ENCODE data around the gene OLFM3. TPM values are rescaled to one million over a fixed set of nuclear protein-coding genes. Genes with fewer than 3 reads are reported as not detected.

The OLFM3 gene
- total and polyA plus RNA-seq, 2 donors (not counting 3 experiments of a cell fraction or from before 2014, with no cell fraction given), result not detected

DNA sequence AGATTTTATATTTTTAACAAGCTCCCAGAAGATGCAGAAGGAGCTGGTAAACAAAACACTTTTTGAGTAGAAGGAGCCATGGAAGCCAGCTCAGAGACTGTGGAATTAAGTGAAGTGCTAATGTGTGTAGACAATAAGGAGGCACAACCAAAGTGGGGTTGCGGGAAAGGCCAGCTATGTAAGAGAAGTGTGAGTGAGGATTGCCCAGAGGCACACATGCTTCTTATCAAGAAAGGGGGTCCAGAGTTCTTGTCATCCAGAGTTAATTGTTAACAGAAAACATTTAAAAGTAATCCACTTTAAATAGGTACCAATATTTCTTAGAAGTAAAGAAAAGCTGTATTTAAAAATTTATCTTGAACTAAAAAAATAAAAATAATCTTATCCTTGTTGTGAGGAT lies 136.8 kb downstream of the OLFM3 start:
- ChIA-PET POLR2A (no interaction called here), CTCF (no interaction called here)
- Histone ChIP-seq H4K20me1 (replicated peaks; ENCODE audit: control insufficient read depth, extremely low read depth, insufficient read depth, low read length) (no peaks in the 10 kb centered on the region), H3K4me1 (ENCODE audit: control insufficient read depth, extremely low read depth, insufficient read depth, low read length) (no peaks in the 10 kb centered on the region), H3K4me2 (ENCODE audit: insufficient read depth, low read length) (no peak overlapping the region), H3K27me3 (ENCODE audit: control insufficient read depth in 2 of 2, insufficient read depth in 2 of 2, low read length in 2 of 2) (no peaks in the 10 kb centered on the region), H3K9me1 (replicated peaks; ENCODE audit: control insufficient read depth, extremely low read depth, insufficient read depth, low read length) (no peaks in the 10 kb centered on the region), H3K27ac (ENCODE audit: insufficient read depth, low read depth, low read length) (no peak overlapping the region), H3K36me3 (ENCODE audit: control insufficient read depth in 2 of 2, extremely low read depth in 1 of 2, insufficient read depth in 2 of 2, low read length in 2 of 2) (no peaks in the 10 kb centered on the region), H3K4me3 (replicated peaks in 1 of 3; ENCODE audit: insufficient read depth in 1 of 3, low read depth in 1 of 3, low read length in 3 of 3) (no peak overlapping the region), H2AFZ (ENCODE audit: low read depth, low read length) (no peak overlapping the region), H3K9me3 (replicated peaks; ENCODE audit: control insufficient read depth, insufficient read depth, low read length) (no peaks in the 10 kb centered on the region), H3K79me2 (ENCODE audit: control insufficient read depth, insufficient read depth, low read length) (no peaks in the 10 kb centered on the region), H3K9ac (replicated peaks; ENCODE audit: extremely low read depth, insufficient read depth, low read length) (no peak overlapping the region)
- FAIRE-seq (no peak), DNase-seq (ENCODE audit: low read depth, low spot score) (no peak)
- no TSS peak for BruUV-seq (replicated peaks)
- no peak for TF ChIP-seq FOS (IDR thresholded peaks at IDR 0.05; ENCODE audit: borderline replicate concordance, insufficient read depth, low read length)
- TF ChIP-seq GATA2 (IDR thresholded peaks at IDR 0.05; ENCODE audit: insufficient read depth, insufficient read length, low read depth, low read length), result no peak
- TF ChIP-seq MYC (IDR thresholded peaks at IDR 0.05; ENCODE audit: low read depth, low read length), result no peak
- TF ChIP-seq POLR2A (IDR thresholded peaks at IDR 0.05; ENCODE audit: low read depth, low read length), result no peak
- TF ChIP-seq POLR2AphosphoS5 (IDR thresholded peaks at IDR 0.05; ENCODE audit: insufficient read depth, low read depth, low read length), result no peak
- no peak for TF ChIP-seq EZH2 (IDR thresholded peaks at IDR 0.05; ENCODE audit: borderline replicate concordance, low read depth, low read length, severe bottlenecking)
- TF ChIP-seq, protein P1, sequence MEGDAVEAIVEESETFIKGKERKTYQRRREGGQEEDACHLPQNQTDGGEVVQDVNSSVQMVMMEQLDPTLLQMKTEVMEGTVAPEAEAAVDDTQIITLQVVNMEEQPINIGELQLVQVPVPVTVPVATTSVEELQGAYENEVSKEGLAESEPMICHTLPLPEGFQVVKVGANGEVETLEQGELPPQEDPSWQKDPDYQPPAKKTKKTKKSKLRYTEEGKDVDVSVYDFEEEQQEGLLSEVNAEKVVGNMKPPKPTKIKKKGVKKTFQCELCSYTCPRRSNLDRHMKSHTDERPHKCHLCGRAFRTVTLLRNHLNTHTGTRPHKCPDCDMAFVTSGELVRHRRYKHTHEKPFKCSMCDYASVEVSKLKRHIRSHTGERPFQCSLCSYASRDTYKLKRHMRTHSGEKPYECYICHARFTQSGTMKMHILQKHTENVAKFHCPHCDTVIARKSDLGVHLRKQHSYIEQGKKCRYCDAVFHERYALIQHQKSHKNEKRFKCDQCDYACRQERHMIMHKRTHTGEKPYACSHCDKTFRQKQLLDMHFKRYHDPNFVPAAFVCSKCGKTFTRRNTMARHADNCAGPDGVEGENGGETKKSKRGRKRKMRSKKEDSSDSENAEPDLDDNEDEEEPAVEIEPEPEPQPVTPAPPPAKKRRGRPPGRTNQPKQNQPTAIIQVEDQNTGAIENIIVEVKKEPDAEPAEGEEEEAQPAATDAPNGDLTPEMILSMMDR (IDR thresholded peaks at IDR 0.05; ENCODE audit: extremely low read depth in 1 of 2, insufficient read depth in 1 of 2, low read depth in 1 of 2, low read length in 2 of 2), result no peak
- no peak for TF ChIP-seq MAX (IDR thresholded peaks at IDR 0.05; ENCODE audit: insufficient read depth, insufficient read length)
- intact Hi-C loops (cut with micrococcal nuclease) (no loop called here), dilution Hi-C loops (cut with MboI; ENCODE audit: extremely low pct_ligation_motif_present, low sequenced_read_pairs) (no loop called here)

Data from endothelial cell of umbilical vein (primary cell).